HepG2 (cell line): ENCODE measurements around the gene USP12. TPM values are rescaled to one million over a fixed set of nuclear protein-coding genes. Genes with fewer than 3 reads are reported as not detected.
A peak's percentile ranks its signal among the peaks of the same experiment; 100 is the strongest.

Experiments
- CBX2 ChIP-seq, 2 experiments: fragments of 200-600 bp in 1 of 2; sonication (generic); formaldehyde crosslinking in 1 of 2; IDR thresholded peaks; 2 replicates each; pipeline versions ENCODE4 v1.7.0 to v1.8.1; 2018 to 2022; ENCODE audit warnings: low read depth in 2 of 2, low read length in 1 of 2, mild to moderate bottlenecking in 1 of 2, missing genetic modification reagents in 1 of 2
- GTF2F1 ChIP-seq: fragments of 150-350 bp; IDR thresholded peaks from 2 replicates; pipeline ENCODE4 v1.6.1; 2014; ENCODE audit warnings: low read length
- HNRNPK ChIP-seq: fragments of 200-400 bp; formaldehyde crosslinking; IDR thresholded peaks from 2 replicates; pipeline ENCODE4 v1.6.1; 2018; ENCODE audit warnings: low read length, low read depth, moderate library complexity, mild to moderate bottlenecking; ENCODE audit not compliant: poor library complexity, severe bottlenecking
- HNRNPUL1 ChIP-seq: fragments of 200-400 bp; formaldehyde crosslinking; IDR thresholded peaks from 2 replicates; pipeline ENCODE4 v1.6.1; 2017; ENCODE audit warnings: low read depth, mild to moderate bottlenecking, low read length, moderate library complexity
- HOXA7 ChIP-seq: sonication (generic); formaldehyde crosslinking; IDR thresholded peaks from 2 replicates; pipeline ENCODE4 v1.8.1; 2022; ENCODE audit warnings: mild to moderate bottlenecking, missing genetic modification reagents, moderate library complexity
- MATR3 ChIP-seq: sonication (generic); formaldehyde crosslinking; IDR thresholded peaks from 2 replicates; pipeline ENCODE4 v1.4.0; 2020; ENCODE audit warnings: missing genetic modification reagents
- MXD4 ChIP-seq: IDR thresholded peaks from 2 replicates; pipeline ENCODE4 v1.6.1; 2016; ENCODE audit warnings: mild to moderate bottlenecking, missing biosample characterization, missing genetic modification reagents
- MXI1 ChIP-seq: IDR thresholded peaks from 3 replicates; pipeline ENCODE4 v1.6.1; 2012; ENCODE audit warnings: low read depth, low read length, inconsistent platforms, borderline replicate concordance
- NFRKB ChIP-seq: fragments of 450-650 bp; IDR thresholded peaks from 2 replicates; pipeline ENCODE4 v1.6.1; 2017
- SOX5 ChIP-seq: IDR thresholded peaks from 2 replicates; pipeline ENCODE4 v1.6.1; 2016; ENCODE audit warnings: borderline replicate concordance
- SRF ChIP-seq: IDR thresholded peaks from 2 replicates; pipeline ENCODE4 v1.6.1; 2011; ENCODE audit warnings: mild to moderate bottlenecking, low read depth, low read length, moderate library complexity
- ZMYM4 ChIP-seq: sonication (generic); formaldehyde crosslinking; IDR thresholded peaks from 2 replicates; pipeline ENCODE4 v1.8.1; 2023; ENCODE audit warnings: mild to moderate bottlenecking, missing genetic modification reagents
- ZNF12 ChIP-seq: sonication (generic); formaldehyde crosslinking; IDR thresholded peaks from 2 replicates; pipeline ENCODE4 v1.5.0; 2020; ENCODE audit warnings: missing genetic modification reagents
- ZNF30 ChIP-seq: sonication (generic); formaldehyde crosslinking; IDR thresholded peaks from 2 replicates; pipeline ENCODE4 v1.5.0; 2020; ENCODE audit warnings: mild to moderate bottlenecking, missing genetic modification reagents
- ZNF761 ChIP-seq: sonication (generic); formaldehyde crosslinking; conservative IDR thresholded peaks from 2 replicates; pipeline ENCODE4 v1.4.0; 2020; ENCODE audit warnings: mild to moderate bottlenecking, missing genetic modification reagents
- ZNF780A ChIP-seq: sonication (generic); formaldehyde crosslinking; IDR thresholded peaks from 2 replicates; pipeline ENCODE4 v1.8.0; 2022; ENCODE audit warnings: mild to moderate bottlenecking, missing genetic modification reagents, moderate library complexity
- ZNF879 ChIP-seq: sonication (generic); formaldehyde crosslinking; IDR thresholded peaks from 2 replicates; pipeline ENCODE4 v1.8.1; 2023; ENCODE audit warnings: missing genetic modification reagents
- polyA plus RNA-seq, 8 experiments: library from polyadenylated mRNA; depleted of rRNA in 3 of 8; stranded (reverse) in 7 of 8; unstranded in 1 of 8; fragments of >200 nt; fragmentation: Illumina TruSeq in 4 of 8; extraction: Trizol in 4 of 8; gene quantifications; 2 replicates each; pipeline versions ENCODE4 v1.2.1 to v1.2.3, GENCODE V29; 2011 to 2016; ENCODE audit warnings: low read depth in 4 of 8, missing spikeins in 1 of 8, mixed read lengths in 1 of 8; ENCODE audit not compliant: insufficient read depth in 1 of 8
- total RNA-seq, 5 experiments: library from RNA; depleted of rRNA; stranded (reverse); fragments of >200 nt; fragmentation: Illumina TruSeq; extraction: Trizol; gene quantifications; 2 replicates each; pipeline ENCODE4 v1.2.3, GENCODE V29; 2016; ENCODE audit warnings: low read depth in 1 of 5
- TF ChIP-seq, protein P1 (sequence below): sonication (generic); formaldehyde crosslinking; IDR thresholded peaks from 2 replicates; pipeline ENCODE4 v1.5.0; 2020; ENCODE audit warnings: mild to moderate bottlenecking, missing genetic modification reagents
- TF ChIP-seq, protein P2 (sequence below): sonication (generic); formaldehyde crosslinking; IDR thresholded peaks from 2 replicates; pipeline ENCODE4 v1.9.0; 2021; ENCODE audit warnings: missing genetic modification reagents, borderline replicate concordance
- TF ChIP-seq, protein P3 (sequence below): sonication (generic); formaldehyde crosslinking; IDR thresholded peaks from 2 replicates; pipeline ENCODE4 v1.9.0; 2022; ENCODE audit warnings: missing genetic modification reagents, mild to moderate bottlenecking, borderline replicate concordance
- TF ChIP-seq, protein P4 (sequence below): IDR thresholded peaks from 2 replicates; pipeline ENCODE4 v1.6.1; 2016; ENCODE audit warnings: missing biosample characterization, missing genetic modification reagents, low read depth
- TF ChIP-seq, protein P5 (sequence below): sonication (generic); formaldehyde crosslinking; IDR thresholded peaks from 2 replicates; pipeline ENCODE4 v1.5.1; 2020; ENCODE audit warnings: missing genetic modification reagents, mild to moderate bottlenecking, borderline replicate concordance

USP12 gene
- total and polyA plus RNA-seq, 2 of the 13 experiments (the other 11 are each of a cell fraction or from before 2014, with no cell fraction given): 9.8 to 19.5 TPM

DNA sequence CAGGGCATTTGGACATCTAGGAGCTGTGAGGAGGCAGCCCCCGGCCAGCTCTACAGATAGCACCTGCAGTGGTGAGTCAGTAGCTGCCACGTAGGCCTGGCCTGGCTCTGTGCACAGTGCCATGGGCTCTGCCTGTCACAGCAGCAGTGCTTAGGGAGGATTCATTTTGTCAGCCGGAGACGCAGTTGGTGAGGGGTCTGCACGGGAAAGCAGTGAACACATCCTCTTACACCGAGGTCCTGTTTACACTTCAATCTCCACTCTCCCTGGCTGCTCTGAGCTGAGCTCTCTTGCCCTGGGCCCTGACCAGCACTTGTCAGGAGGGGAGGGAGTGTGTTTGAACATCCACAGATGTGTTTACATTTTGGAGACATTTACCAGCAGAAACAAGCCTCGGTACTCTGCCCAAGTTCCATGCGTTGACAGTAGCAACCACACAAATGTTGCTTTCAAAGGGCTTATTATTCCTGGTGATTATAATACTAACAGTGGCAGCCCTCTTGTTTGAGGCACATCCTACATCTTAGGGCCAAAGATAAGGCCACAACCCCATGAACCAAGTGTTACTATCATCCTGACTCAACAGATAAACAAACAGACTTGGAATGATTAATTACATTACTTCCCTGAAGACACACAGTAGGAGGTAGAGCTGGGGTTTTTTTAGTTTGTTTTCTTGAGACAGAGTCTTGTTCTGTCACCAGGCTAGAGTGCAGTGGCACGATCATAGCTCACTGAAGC lies 148.9 kb downstream of the USP12 start (continued):
- TF ChIP-seq, protein P1, sequence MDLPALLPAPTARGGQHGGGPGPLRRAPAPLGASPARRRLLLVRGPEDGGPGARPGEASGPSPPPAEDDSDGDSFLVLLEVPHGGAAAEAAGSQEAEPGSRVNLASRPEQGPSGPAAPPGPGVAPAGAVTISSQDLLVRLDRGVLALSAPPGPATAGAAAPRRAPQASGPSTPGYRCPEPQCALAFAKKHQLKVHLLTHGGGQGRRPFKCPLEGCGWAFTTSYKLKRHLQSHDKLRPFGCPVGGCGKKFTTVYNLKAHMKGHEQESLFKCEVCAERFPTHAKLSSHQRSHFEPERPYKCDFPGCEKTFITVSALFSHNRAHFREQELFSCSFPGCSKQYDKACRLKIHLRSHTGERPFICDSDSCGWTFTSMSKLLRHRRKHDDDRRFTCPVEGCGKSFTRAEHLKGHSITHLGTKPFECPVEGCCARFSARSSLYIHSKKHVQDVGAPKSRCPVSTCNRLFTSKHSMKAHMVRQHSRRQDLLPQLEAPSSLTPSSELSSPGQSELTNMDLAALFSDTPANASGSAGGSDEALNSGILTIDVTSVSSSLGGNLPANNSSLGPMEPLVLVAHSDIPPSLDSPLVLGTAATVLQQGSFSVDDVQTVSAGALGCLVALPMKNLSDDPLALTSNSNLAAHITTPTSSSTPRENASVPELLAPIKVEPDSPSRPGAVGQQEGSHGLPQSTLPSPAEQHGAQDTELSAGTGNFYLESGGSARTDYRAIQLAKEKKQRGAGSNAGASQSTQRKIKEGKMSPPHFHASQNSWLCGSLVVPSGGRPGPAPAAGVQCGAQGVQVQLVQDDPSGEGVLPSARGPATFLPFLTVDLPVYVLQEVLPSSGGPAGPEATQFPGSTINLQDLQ (CRISPR knock-in tag): no peak
- TF ChIP-seq, protein P2, sequence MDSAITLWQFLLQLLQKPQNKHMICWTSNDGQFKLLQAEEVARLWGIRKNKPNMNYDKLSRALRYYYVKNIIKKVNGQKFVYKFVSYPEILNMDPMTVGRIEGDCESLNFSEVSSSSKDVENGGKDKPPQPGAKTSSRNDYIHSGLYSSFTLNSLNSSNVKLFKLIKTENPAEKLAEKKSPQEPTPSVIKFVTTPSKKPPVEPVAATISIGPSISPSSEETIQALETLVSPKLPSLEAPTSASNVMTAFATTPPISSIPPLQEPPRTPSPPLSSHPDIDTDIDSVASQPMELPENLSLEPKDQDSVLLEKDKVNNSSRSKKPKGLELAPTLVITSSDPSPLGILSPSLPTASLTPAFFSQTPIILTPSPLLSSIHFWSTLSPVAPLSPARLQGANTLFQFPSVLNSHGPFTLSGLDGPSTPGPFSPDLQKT: no peak
- no peak for TF ChIP-seq NFRKB
- no peak for TF ChIP-seq ZMYM4 (CRISPR knock-in tag)
- TF ChIP-seq HOXA7 (CRISPR knock-in tag): no peak
- TF ChIP-seq SOX5: peak; percentile 46; the same call in 1 of the 2 replicates
- TF ChIP-seq SRF: no peak
- peak; percentile 95 for TF ChIP-seq ZNF12 (CRISPR knock-in tag)
- TF ChIP-seq ZNF780A (CRISPR knock-in tag): no peak
- no peak for TF ChIP-seq HNRNPK
- TF ChIP-seq MXI1: no peak
- no peak for TF ChIP-seq HNRNPUL1
- TF ChIP-seq, protein P3, sequence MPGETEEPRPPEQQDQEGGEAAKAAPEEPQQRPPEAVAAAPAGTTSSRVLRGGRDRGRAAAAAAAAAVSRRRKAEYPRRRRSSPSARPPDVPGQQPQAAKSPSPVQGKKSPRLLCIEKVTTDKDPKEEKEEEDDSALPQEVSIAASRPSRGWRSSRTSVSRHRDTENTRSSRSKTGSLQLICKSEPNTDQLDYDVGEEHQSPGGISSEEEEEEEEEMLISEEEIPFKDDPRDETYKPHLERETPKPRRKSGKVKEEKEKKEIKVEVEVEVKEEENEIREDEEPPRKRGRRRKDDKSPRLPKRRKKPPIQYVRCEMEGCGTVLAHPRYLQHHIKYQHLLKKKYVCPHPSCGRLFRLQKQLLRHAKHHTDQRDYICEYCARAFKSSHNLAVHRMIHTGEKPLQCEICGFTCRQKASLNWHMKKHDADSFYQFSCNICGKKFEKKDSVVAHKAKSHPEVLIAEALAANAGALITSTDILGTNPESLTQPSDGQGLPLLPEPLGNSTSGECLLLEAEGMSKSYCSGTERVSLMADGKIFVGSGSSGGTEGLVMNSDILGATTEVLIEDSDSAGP (CRISPR knock-in tag): 0 out of 2 replicates have a peak, but pooled peaks have one; percentile 21
- TF ChIP-seq, protein P4, sequence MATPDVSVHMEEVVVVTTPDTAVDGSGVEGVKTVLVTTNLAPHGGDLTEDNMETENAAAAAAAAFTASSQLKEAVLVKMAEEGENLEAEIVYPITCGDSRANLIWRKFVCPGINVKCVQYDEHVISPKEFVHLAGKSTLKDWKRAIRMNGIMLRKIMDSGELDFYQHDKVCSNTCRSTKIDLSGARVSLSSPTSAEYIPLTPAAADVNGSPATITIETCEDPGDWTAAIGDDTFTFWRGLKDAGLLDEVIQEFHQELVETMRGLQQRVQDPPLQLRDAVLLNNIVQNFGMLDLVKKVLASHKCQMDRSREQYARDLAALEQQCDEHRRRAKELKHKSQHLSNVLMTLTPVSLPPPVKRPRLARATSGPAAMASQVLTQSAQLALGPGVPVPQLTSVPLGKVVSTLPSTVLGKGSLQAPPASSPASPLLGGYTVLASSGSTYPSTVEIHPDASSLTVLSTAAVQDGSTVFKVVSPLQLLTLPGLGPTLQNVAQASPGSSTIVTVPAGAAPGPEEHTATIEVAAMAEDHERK (CRISPR knock-in tag): no peak
- TF ChIP-seq MXD4 (CRISPR knock-in tag): no peak
- peak; percentile 65; the same call in 1 of the 2 replicates for TF ChIP-seq ZNF761
- no peak for TF ChIP-seq GTF2F1
- TF ChIP-seq, protein P5, sequence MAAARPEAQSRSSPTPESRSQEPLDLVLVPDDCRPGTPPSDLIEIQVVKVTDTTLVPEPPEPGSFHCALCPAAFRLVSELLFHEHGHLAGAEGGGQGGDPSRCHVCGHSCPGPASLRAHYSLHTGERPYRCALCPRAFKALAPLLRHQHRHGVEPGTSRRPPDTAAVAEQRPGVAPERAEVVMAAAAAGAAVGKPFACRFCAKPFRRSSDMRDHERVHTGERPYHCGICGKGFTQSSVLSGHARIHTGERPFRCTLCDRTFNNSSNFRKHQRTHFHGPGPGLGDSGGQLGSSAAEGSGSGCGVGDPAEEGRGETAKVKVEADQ: no peak
- TF ChIP-seq ZNF30: no peak
- no peak for TF ChIP-seq ZNF879 (CRISPR knock-in tag)
- TF ChIP-seq MATR3 (CRISPR knock-in tag): no peak
- TF ChIP-seq CBX2 (IDR thresholded peaks at IDR 0.05; ENCODE audit: low read depth, low read length): no peak
- TF ChIP-seq CBX2 (CRISPR knock-in tag; IDR thresholded peaks at IDR 0.05; ENCODE audit: low read depth): no peak
